Measurements from ENCODE around the gene RPL28. TPM values are rescaled to one million over a fixed set of nuclear protein-coding genes. Genes with fewer than 3 reads are reported as not detected.

Gene RPL28
- total RNA-seq, 2 donors from 2014 or later, result 1,672 to 1,902 TPM

GRCh38 chr19:55373306-55373992, 12.3 kb upstream of the RPL28 start:
- Mint-ChIP-seq H3K4me1 (peaks cover 16% of the 10 kb centered on the region), H3K27me3 (ENCODE audit: insufficient read depth) (peaks cover 61% of the 10 kb centered on the region), H3K27ac (peak overlapping the region; percentile 27), H3K9me3 (no peaks in the 10 kb centered on the region), H3K4me3 (peak overlapping the region; percentile 27), H3K36me3 (ENCODE audit: low read depth) (no peaks in the 10 kb centered on the region)
- no peaks in the 10 kb centered on the region for H3K36me3 ChIP-seq (ENCODE audit: control insufficient read depth, insufficient read depth, low read length)
- peak; percentile 80 for DNase-seq
- no peaks in the 10 kb centered on the region for H3K9me3 ChIP-seq (ENCODE audit: control insufficient read depth, low read length)
- TF ChIP-seq CTCF (conservative IDR thresholded peaks at IDR 0.05), result no peak
- H3K27ac ChIP-seq (ENCODE audit: low read depth, low read length), result no peak overlapping the region
- peaks cover 5% of the 10 kb centered on the region for H3K4me1 ChIP-seq (ENCODE audit: control insufficient read depth, insufficient read depth, low read length)
- 60 to 61% methylated on average over 6 to 9 of the region's 9 CpGs for WGBS, 2 experiments (ENCODE audit: insufficient coverage in 1 of 2, insufficient read length in 1 of 2)
- H3K27me3 ChIP-seq (ENCODE audit: control insufficient read depth, insufficient read depth, low read length, poor library complexity, severe bottlenecking), result peaks cover 44% of the 10 kb centered on the region
- no peak overlapping the region for H3K9ac ChIP-seq (ENCODE audit: extremely low read depth, low read length, poor library complexity, severe bottlenecking)
- no peak overlapping the region for H3K4me3 ChIP-seq (ENCODE audit: low read length)

DNA sequence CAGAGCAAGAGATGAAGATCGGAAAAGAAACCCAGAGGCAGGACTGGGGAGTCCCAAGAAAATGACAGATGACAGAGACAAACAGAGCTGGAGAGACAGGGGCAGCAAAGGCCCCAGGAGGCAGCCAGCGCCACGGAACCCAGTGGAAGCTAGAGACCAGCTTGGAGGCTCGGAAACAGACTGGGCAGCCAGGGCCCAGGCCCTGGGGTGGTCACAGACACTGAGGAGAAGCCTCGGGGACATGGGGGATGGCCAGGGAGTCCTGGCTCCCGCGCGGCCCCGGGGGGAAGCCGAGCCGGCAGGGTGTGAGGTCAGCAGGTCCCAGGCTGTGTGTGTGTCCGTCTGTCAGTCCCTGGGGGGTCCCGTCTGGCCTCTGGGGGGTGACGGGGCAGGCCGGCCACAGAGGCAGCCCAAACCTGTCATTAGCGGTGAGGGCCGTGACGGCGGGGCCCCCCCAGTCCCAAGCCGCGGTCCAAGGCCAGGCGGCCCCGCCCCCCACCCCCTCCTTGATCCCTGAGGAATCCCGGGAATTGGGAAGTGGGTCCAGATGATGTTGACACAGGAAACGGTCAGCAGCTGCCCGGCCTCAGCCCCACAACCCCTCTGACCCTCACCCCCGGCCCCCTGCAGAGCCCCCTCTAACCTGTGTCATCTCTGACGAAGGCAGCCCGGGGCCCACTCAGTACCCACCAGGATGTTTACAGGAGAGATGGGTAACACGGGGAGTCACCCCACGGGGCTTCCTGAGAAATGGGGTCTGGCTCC, 11.6 kb upstream of the RPL28 start:
- Histone ChIP-seq H3K27ac (ENCODE audit: low read depth, low read length) (no peak overlapping the region), H3K9me3 (ENCODE audit: control insufficient read depth, low read length) (no peaks in the 10 kb centered on the region), H3K9ac (ENCODE audit: extremely low read depth, low read length, poor library complexity, severe bottlenecking) (no peak overlapping the region), H3K4me1 (ENCODE audit: control insufficient read depth, insufficient read depth, low read length) (peaks cover 5% of the 10 kb centered on the region), H3K4me3 (ENCODE audit: low read length) (no peak overlapping the region), H3K36me3 (ENCODE audit: control insufficient read depth, insufficient read depth, low read length) (no peaks in the 10 kb centered on the region), H3K27me3 (ENCODE audit: control insufficient read depth, insufficient read depth, low read length, poor library complexity, severe bottlenecking) (peaks cover 37% of the 10 kb centered on the region)
- Mint-ChIP-seq H3K27ac (peak overlapping the region; percentile 27), H3K4me3 (peak overlapping the region; percentile 27), H3K9me3 (no peaks in the 10 kb centered on the region), H3K4me1 (peaks cover 16% of the 10 kb centered on the region), H3K27me3 (ENCODE audit: insufficient read depth) (peaks cover 61% of the 10 kb centered on the region), H3K36me3 (ENCODE audit: low read depth) (no peaks in the 10 kb centered on the region)
- TF ChIP-seq CTCF (conservative IDR thresholded peaks at IDR 0.05), result no peak
- DNase-seq, result peak; percentile 83
- 14 to 23% methylated on average over 6 to 31 of the region's 31 CpGs for WGBS, 2 experiments (ENCODE audit: insufficient coverage in 1 of 2, insufficient read length in 1 of 2)

GRCh38 chr19:55376241-55376933, 9.3 kb upstream of the RPL28 start, which contains the start of gene TMEM190:
TMEM190 (plus strand) TSS chr19:55376826; CDS start chr19:55376854, 28 bp downstream.
- peak; percentile 88 for DNase-seq
- Histone ChIP-seq H3K27me3 (ENCODE audit: control insufficient read depth, insufficient read depth, low read length, poor library complexity, severe bottlenecking) (peaks cover 19% of the 10 kb centered on the region), H3K9ac (ENCODE audit: extremely low read depth, low read length, poor library complexity, severe bottlenecking) (no peak within 1 kb of the TSS), H3K36me3 (ENCODE audit: control insufficient read depth, insufficient read depth, low read length) (no peaks in the 10 kb centered on the region), H3K4me1 (ENCODE audit: control insufficient read depth, insufficient read depth, low read length) (peaks cover 5% of the 10 kb centered on the region), H3K4me3 (ENCODE audit: low read length) (no peak within 1 kb of the TSS), H3K27ac (ENCODE audit: low read depth, low read length) (no peak within 1 kb of the TSS), H3K9me3 (ENCODE audit: control insufficient read depth, low read length) (no peaks in the 10 kb centered on the region)
- WGBS, 2 experiments (ENCODE audit: insufficient coverage in 1 of 2, insufficient read length in 1 of 2), result 70 to 71% methylated on average over 14 to 21 of the region's 21 CpGs
- Mint-ChIP-seq H3K27ac (no peak within 1 kb of the TSS), H3K27me3 (ENCODE audit: insufficient read depth) (peaks cover 58% of the 10 kb centered on the region), H3K4me3 (peak within 1 kb of the TSS; percentile 40), H3K36me3 (ENCODE audit: low read depth) (peaks cover under 1% of the 10 kb centered on the region), H3K9me3 (no peaks in the 10 kb centered on the region), H3K4me1 (peaks cover 16% of the 10 kb centered on the region)
- TF ChIP-seq CTCF (conservative IDR thresholded peaks at IDR 0.05), result no peak
